NCI-H2196 treated with DMSO at 0.1 percent for 48 hours (cell line): ENCODE data around the gene RPL23.

ENCODE experiments used
- DNase-seq: peaks from one replicate; lab custom pipeline; 2025; ENCODE audit not compliant: unreplicated experiment; lab: John Stamatoyannopoulos, UW

The RPL23 gene

GRCh38 chr17:38853292-38854219 lies at the start of gene RPL23:
Gene RPL23, minus strand, starts transcription at chr17:38853721. Its CDS starts 11 bp downstream, at chr17:38853710.
- DNase-seq: peak; percentile 76

GRCh38 chr17:38900978-38901656 lies 47.6 kb upstream of the RPL23 start:
- DNase-seq: no peak

DNA sequence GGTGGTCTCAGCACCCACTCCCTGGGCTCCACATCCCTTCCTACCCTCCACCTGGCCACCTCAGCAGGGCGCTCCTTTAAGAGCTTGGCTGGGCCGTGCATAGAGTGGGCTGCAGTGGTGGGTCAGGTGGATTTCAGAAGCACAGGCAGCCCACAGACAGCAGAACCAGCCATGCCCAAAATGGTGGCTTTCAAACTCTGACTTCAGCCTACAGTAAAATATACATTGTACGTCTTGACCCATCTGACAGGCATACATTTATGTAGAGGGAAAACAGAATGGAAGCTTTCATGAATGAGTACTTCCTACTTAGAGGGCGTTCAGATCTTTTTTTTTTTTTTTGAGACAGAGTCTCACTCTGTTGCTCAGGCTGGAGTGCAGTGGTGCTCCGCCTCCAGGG lies 45.9 kb upstream of the RPL23 start:
- no peak for DNase-seq

- DNase-seq: no peak
These were observed 45.4 kb upstream of the RPL23 start for GRCh38 chr17:38898812-38899348.

- DNase-seq: no peak
These were observed 44.8 kb upstream of the RPL23 start for GRCh38 chr17:38898291-38898679.

GRCh38 chr17:38897671-38898290 lies 44.3 kb upstream of the RPL23 start:
- no peak for DNase-seq

DNA sequence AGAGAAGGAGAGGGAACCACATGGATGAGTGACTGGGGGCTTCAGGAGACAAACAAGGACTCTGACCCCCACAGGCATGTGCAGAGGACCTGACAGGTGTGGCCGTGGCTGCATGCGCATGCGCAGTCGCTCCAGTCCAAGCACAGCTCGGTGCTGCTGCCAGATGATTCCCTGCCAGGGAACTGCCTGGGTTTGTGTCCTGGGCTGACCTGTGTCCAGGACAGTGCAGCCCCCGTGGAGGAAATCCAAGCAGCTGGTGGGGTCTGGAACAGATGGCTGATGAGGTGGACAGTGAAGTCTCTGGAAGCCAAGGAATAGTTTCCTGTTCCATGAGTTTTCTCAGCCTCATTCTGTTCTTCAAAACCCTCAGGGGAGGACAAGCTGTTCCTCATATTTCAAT lies 43.7 kb upstream of the RPL23 start:
- no peak for DNase-seq

DNA sequence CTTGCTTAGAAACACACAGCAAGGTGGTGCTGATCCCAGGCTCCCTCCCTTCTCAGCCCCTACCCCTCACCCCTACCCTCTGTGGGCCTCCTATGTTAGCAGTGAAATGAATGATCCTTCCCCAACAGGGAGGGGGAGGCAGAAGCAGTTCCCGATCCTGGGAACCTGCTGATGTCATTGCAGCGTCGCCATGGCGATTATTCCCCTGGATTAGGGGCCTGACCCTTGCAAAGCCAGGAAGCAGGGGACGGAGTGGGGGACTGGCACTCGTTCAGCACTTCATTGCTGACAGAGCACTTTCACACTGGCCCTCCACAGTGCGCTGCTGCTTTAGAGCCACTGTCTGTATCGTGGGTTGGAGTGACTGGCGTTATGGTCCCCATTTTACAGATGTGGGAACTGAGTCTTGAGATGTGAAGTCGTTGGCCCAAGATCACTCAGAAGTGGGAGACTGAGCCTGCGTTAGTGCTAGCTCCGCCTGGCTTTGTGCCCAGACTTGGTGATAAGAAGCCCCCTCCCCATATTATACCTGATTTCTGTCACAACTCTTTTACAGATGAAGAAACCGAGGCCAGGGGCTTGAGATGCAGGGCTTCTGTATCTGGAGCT lies 42.9 kb upstream of the RPL23 start:
- no peak for DNase-seq

DNA sequence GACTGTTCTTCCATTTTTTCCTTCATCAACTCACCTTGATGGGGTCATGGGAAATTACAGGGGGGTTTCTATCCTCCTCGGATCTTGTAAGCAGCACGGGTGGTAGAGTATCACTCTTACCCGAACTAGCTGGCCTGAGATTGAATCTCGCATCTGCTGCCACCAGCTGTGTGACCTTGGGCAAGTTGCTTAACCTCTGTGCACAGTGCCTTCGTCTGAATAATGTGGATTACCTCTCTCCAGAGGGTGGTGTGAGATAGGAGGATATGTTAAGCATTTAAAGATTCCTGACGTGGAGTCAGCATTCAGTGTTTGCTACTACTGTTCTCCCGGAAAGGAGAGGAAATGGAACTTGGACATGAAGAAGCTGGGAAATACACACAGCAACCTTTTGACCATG lies 40.8 kb upstream of the RPL23 start:
- no peak for DNase-seq

GRCh38 chr17:38893607-38894006 lies 40.1 kb upstream of the RPL23 start:
- DNase-seq: no peak

GRCh38 chr17:38893113-38893512 lies 39.6 kb upstream of the RPL23 start:
- no peak for DNase-seq

DNA sequence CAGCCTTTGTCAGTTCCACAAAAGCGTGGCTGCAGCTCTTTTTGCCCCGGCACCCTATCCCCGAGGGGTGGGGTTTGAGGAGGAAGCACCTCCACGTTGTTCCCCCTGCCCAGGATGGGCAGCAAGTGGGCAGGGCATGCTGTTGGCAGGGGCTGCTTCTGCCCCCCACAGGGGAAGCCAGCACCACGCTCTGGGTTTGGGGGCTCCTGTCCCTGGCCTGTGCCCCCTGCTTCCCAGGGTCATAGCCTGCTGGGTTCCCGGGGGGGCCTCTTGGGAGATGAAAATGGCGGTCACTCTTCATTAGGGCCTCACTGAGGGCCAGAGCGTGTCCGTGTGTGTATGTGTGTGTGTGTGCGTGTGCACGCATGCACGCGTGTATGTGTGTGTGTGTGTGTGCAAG lies 39.1 kb upstream of the RPL23 start:
- no peak for DNase-seq

DNA sequence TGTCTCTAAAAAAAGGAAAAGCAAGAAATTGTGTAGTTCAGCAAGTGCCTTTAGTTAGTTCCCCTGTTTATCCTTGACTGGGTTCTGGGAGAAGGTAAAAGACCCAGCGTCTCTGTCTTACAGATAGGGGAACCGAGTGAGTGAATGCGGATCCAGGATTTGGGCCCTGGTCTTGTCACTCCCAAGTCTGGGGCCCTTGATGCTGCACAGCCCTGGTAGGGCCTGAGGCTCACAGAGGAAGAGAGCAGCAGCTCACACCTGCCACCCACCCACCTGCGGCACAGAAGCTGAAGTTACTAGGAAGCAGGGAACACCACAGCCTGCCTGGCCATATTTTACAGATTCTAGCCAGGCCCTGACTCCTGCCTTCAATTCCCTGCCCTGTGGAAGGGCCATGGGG lies 38.6 kb upstream of the RPL23 start:
- DNase-seq: no peak

- no peak for DNase-seq
These were observed 37.9 kb upstream of the RPL23 start for GRCh38 chr17:38891441-38891840.

DNA sequence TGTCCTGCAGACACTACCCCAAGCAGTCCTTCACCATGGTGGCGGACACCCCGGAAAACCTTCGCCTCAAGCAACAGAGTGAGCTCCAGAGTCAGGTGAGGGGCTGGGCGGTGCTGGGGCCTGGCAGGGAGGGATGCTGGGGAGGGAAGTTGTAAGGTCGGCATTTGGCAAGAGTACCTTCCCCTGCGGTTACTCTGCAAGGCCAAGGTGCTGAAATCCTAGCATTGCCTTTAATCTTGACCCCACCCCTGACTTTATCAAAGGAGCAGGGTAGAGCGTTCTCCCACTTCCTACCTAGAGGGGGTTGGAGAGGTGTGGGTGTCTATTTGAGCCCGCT lies 36.9 kb upstream of the RPL23 start:
- no peak for DNase-seq

GRCh38 chr17:38889745-38890409 lies 36.4 kb upstream of the RPL23 start:
- no peak for DNase-seq

DNA sequence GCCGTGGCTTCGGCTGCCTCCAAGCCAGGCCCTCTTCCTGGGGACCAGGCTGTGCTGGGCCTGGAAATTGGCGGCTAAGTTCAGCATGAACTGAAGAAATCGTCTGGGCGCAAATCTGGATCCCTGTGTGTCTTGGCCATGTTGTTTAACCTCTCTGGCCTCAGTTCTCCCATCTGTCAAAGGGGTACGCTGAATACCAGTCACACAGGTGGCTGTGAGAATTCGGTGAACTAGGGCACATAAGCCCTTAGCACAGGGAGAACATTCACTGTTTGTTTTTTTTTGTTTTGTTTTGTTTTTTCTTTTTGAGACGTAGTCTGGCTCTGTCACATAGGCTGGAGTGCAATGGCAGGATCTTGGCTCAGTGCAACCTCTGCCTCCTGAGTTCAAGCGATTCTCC lies 35.3 kb upstream of the RPL23 start:
- DNase-seq: no peak

- no peak for DNase-seq
These were observed 33.1 kb upstream of the RPL23 start for GRCh38 chr17:38886643-38887010.

DNA sequence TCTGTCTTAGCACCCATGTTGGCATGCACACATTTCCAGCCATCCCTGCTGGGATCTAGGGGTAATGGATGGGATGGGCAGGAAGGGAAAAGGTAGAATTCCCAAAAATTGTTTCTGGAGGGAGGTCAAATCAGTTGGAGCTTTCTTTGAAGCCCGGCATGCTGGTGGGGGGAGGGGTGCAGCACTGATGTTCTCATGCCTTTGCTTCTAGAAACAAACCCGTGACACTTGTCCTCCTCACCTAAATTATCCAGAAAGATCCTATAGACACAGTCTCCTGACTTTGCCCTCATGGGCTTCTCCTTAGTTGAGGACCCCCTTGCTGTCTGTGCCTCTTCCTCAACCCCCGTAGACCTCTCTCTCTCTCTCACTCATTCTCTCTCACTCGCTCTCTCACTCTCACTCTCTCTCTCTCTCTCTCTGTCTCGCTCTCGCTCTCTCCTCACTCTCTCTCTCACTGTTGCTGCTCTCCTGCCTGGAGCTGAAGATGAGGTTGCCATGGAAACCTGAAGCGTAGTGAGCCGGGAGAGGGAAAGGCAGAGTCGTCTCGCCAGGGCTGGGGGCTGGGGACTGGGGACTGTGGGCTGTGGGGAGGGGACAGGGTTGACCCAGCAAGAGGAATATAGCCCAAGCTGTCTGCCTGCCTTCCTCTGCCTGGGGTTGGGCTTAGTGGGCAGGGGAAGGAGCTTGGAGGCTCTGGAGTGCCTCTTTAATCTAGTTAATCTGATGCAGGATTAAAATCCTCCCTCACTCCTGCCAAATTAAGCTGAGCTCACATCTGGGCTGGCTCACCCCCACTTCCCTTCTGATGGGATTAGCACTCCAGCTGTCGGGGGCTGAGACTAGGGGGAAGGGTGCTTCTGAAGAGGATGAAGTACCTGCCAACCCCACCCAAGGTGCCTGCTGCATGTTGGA lies 32.5 kb upstream of the RPL23 start:
- DNase-seq: no peak
